Neural progenitor cell (in vitro differentiated cells): ENCODE measurements around the gene LTO1.

Experiments
- CTCF ChIP-seq: fragments of 200-600 bp; sonication (generic); IDR thresholded peaks from 2 replicates; pipeline ENCODE4 v1.5.1; 2017; ENCODE audit warnings: antibody characterized with exemption, mild to moderate bottlenecking
- EZH2 ChIP-seq: fragments of 200-600 bp; sonication (generic); IDR thresholded peaks from 2 replicates; pipeline ENCODE4 v1.6.1; 2017; ENCODE audit warnings: antibody characterized with exemption, mild to moderate bottlenecking, moderate library complexity
- EZH2phosphoT487 ChIP-seq: fragments of 200-600 bp; sonication (generic); IDR thresholded peaks from 2 replicates; pipeline ENCODE4 v1.6.1; 2017; ENCODE audit warnings: antibody characterized with exemption

GRCh38 chr11:69684651-69685050 is 9.5 kb upstream of the LTO1 start:
- no peak for TF ChIP-seq CTCF
- no peak for TF ChIP-seq EZH2
- TF ChIP-seq EZH2phosphoT487: no peak
